ENCODE results near the gene HOXC6.

- TF ChIP-seq EZH2 (IDR thresholded peaks at IDR 0.05; ENCODE audit: borderline replicate concordance, low read depth, low read length, severe bottlenecking) (no peak), POLR2A (IDR thresholded peaks at IDR 0.05; ENCODE audit: low read depth, low read length) (no peak)
Measured at GRCh38 chr12:54066408-54066807, 38.2 kb downstream of the HOXC6 start.
